Neural crest cell (in vitro differentiated cells): ENCODE results near the gene ARHGAP6. TPM values are rescaled to one million over a fixed set of nuclear protein-coding genes. Genes with fewer than 3 reads are reported as not detected.

Source experiments
- DNase-seq: peaks from one replicate; pipeline ENCODE4 v3.0.0; 2021; ENCODE audit warnings: low read depth, mixed read lengths, low spot score
- H3K27ac Mint-ChIP-seq: one replicate; pipeline ENCODE4 v1.8.0; 2021; ENCODE audit warnings: mild to moderate bottlenecking, mixed read lengths; ENCODE audit not compliant: unreplicated experiment
- H3K27me3 Mint-ChIP-seq: 2 replicates; pipeline ENCODE4 v1.8.0; 2021; ENCODE audit warnings: low read depth, mild to moderate bottlenecking, mixed read lengths
- H3K36me3 Mint-ChIP-seq: 2 replicates; pipeline ENCODE4 v1.8.0; 2021; ENCODE audit warnings: low read depth, mild to moderate bottlenecking, mixed read lengths
- H3K4me1 Mint-ChIP-seq: 2 replicates; pipeline ENCODE4 v1.8.0; 2021; ENCODE audit warnings: mixed read lengths
- H3K4me3 Mint-ChIP-seq: one replicate; pipeline ENCODE4 v1.8.0; 2021; ENCODE audit warnings: mild to moderate bottlenecking, mixed read lengths
- H3K9me3 Mint-ChIP-seq: 2 replicates; pipeline ENCODE4 v1.8.0; 2021; ENCODE audit warnings: mixed read lengths
- total RNA-seq: library from RNA; stranded (reverse); gene quantifications from 2 replicates; pipeline ENCODE4 v1.2.1, GENCODE V29; 2021
- TF ChIP-seq, protein P1 (sequence below): fragments of 200-600 bp; sonication (generic); conservative IDR thresholded peaks from 2 replicates; pipeline ENCODE4 v1.5.0; 2021; ENCODE audit warnings: antibody characterized with exemption, mild to moderate bottlenecking

ARHGAP6 gene
- total RNA-seq, 1 donor from 2014 or later = 2.7 TPM

DNA sequence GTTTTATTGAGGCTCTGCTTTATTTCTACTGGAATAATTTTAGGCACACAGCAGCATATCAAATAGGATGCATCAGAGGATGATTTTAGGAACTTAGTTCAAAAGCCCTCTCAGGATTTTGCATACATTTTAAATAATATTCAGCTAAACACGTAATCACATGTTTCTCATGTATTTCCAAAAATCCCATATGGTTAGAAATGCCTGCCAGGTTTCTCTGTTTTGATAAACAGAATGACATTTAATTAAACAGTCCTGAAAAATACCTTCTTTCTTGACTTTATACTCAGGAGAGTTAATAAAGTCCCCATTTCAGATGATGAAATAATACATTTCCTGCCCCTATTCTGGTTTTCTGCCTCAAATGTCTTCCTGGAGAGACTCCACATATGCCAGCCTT lies 459.0 kb downstream of the ARHGAP6 start:
- TF ChIP-seq, protein P1, sequence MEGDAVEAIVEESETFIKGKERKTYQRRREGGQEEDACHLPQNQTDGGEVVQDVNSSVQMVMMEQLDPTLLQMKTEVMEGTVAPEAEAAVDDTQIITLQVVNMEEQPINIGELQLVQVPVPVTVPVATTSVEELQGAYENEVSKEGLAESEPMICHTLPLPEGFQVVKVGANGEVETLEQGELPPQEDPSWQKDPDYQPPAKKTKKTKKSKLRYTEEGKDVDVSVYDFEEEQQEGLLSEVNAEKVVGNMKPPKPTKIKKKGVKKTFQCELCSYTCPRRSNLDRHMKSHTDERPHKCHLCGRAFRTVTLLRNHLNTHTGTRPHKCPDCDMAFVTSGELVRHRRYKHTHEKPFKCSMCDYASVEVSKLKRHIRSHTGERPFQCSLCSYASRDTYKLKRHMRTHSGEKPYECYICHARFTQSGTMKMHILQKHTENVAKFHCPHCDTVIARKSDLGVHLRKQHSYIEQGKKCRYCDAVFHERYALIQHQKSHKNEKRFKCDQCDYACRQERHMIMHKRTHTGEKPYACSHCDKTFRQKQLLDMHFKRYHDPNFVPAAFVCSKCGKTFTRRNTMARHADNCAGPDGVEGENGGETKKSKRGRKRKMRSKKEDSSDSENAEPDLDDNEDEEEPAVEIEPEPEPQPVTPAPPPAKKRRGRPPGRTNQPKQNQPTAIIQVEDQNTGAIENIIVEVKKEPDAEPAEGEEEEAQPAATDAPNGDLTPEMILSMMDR = no peak
- no peak for DNase-seq
- Mint-ChIP-seq H3K27ac (no peak overlapping the region), H3K9me3 (peaks cover 6% of the 10 kb centered on the region), H3K4me3 (no peak overlapping the region), H3K4me1 (no peaks in the 10 kb centered on the region), H3K36me3 (no peaks in the 10 kb centered on the region), H3K27me3 (no peaks in the 10 kb centered on the region)

DNA sequence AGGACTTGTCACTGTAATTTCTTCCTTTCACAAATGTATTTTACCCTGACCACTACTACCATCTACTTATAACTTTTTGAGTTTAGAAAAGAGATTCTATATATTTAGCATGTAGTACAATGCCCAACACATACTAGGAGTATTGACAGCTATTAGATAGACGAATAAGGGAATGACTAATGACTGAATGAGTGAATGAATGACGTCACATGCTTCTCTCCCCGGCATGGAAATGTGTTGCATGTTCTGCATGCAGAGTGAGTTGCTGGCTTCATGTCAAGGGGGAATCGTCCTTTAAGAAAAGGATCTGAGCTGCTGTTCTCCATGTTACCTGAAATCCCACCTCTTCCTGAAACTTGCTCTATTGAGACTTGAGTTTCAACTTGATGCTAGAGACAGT lies 459.9 kb downstream of the ARHGAP6 start:
- DNase-seq = no peak
- H3K9me3 Mint-ChIP-seq = peaks cover 6% of the 10 kb centered on the region
- no peak overlapping the region for H3K27ac Mint-ChIP-seq
- TF ChIP-seq, protein P1 = no peak
- H3K4me3 Mint-ChIP-seq = no peak overlapping the region
- no peaks in the 10 kb centered on the region for H3K36me3 Mint-ChIP-seq
- no peaks in the 10 kb centered on the region for H3K27me3 Mint-ChIP-seq
- H3K4me1 Mint-ChIP-seq = no peaks in the 10 kb centered on the region

DNA sequence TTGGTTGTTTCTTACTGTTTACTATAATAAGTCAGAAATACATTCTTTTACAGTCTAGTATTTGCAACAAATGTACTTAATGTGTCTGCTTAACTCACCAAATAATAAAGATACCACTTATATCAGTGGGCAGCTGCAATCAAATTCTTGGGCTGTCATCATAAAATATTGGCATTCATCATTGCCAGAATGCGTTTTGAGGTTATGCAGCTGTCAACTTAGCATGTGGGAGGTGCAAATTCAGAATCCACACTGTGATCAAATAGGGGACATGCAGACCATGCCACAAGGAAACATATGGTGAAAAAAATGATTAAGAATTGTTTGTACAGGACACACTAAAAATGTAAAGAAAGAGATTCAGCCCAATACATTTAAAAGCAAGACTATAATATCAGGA lies 468.0 kb downstream of the ARHGAP6 start:
- H3K27ac Mint-ChIP-seq = no peak overlapping the region
- TF ChIP-seq, protein P1 = no peak
- no peak overlapping the region for H3K4me3 Mint-ChIP-seq
- no peak for DNase-seq
- H3K36me3 Mint-ChIP-seq = no peaks in the 10 kb centered on the region
- no peaks in the 10 kb centered on the region for H3K4me1 Mint-ChIP-seq
- peaks cover 8% of the 10 kb centered on the region for H3K9me3 Mint-ChIP-seq
- no peaks in the 10 kb centered on the region for H3K27me3 Mint-ChIP-seq

DNA sequence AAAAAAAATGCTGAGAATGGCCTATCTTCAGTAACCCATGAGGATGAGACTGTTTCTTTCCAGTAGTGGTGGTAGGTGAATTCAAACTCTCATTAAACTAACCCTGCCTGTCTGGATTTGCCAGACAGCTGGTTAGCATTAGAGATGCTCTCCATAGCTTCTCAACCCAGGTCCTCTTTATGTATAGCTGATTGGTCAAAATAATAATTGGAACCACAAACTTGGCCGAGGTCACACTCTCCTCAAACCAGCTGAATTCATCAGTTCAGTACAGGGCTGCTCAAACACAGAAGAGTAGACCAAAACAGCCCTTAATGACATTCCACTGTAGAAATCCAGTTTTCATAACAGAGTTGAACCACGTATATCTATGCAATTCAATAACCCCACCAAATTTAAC lies 469.2 kb downstream of the ARHGAP6 start:
- no peak overlapping the region for H3K4me3 Mint-ChIP-seq
- no peak overlapping the region for H3K27ac Mint-ChIP-seq
- H3K4me1 Mint-ChIP-seq = no peaks in the 10 kb centered on the region
- no peak for DNase-seq
- no peaks in the 10 kb centered on the region for H3K27me3 Mint-ChIP-seq
- H3K36me3 Mint-ChIP-seq = no peaks in the 10 kb centered on the region
- TF ChIP-seq, protein P1 = no peak
- peaks cover 8% of the 10 kb centered on the region for H3K9me3 Mint-ChIP-seq

DNA sequence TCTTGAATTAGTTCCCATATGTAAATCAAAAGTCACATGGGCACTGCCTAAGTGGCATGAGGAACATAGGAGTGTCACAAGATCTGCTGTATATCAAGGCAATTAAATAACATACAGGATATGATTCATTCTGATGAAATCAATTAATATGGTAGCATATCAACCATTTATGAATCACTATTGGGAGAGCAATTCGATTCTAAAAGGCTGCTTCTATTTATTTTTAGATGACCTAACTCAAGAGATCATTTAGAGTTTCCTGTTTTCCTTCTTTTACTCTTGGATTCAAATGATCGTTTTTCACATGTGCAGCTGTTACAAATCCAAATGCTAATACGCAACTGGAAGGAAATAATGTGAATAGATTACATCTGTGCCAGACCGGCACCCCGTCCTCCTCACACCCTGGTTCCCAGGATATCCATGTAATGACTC lies 472.7 kb downstream of the ARHGAP6 start:
- no peaks in the 10 kb centered on the region for H3K36me3 Mint-ChIP-seq
- no peak overlapping the region for H3K4me3 Mint-ChIP-seq

More for the DNA sequence above, 472.7 kb downstream of the ARHGAP6 start:
- Mint-ChIP-seq H3K27me3 (no peaks in the 10 kb centered on the region), H3K27ac (no peak overlapping the region), H3K9me3 (peaks cover 4% of the 10 kb centered on the region), H3K4me1 (no peaks in the 10 kb centered on the region)
- no peak for DNase-seq
- TF ChIP-seq, protein P1 = no peak
